ENCODE results near the gene SNAPC4. TPM values are rescaled to one million over a fixed set of nuclear protein-coding genes. Genes with fewer than 3 reads are reported as not detected.

SNAPC4 gene
- total and polyA plus RNA-seq, 2 of the 8 experiments (the other 6 are each of a cell fraction or from before 2014, with no cell fraction given), result 6.9 to 18.1 TPM

DNA sequence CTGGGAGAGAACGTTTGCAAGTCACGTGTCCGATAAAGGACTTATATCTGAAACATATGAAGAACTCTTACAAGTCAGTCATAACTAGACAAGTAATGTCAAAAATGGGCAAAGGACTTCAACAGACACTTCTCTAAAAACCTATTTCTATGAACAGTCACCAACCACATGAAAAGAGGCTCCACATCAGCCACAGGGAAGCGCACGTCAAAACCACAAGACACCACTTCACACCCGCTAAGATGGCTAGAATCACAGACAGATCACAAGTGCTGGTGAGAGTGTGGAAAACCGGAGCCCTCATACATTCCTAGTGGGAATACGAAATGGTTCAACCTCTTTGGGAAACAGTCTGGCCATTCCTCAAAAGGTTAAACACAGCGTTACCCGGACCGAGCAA is 15.0 kb downstream of the SNAPC4 start:
- 95% methylated on average over 11 of the region's 11 CpGs; no CpG with 5 or more reads in 1 of the 2 experiments for WGBS, 2 experiments (ENCODE audit: extremely low coverage in 1 of 2, insufficient coverage in 1 of 2, insufficient read length in 1 of 2, insufficient replicate concordance in 2 of 2, low coverage in 1 of 2, low lambda C conversion rate in 2 of 2, missing lambda C conversion rate in 1 of 2)
- Histone ChIP-seq H3K14ac (ENCODE audit: insufficient read length) (no peak overlapping the region), H2BK15ac (ENCODE audit: low read length) (no peak overlapping the region), H3K23me2 (ENCODE audit: low read depth, low read length) (no peaks in the 10 kb centered on the region), H3K56ac (replicated peaks; ENCODE audit: insufficient read length, low read depth, low read length) (no peak overlapping the region), H3K9ac (replicated peaks in 1 of 4; ENCODE audit: extremely low read depth in 1 of 4, low read depth in 3 of 4, low read length in 3 of 4) (no peak overlapping the region), H3K27ac (ENCODE audit: low read depth, low read length) (no peak overlapping the region), H3K4me1 (replicated peaks in 1 of 4; ENCODE audit: control insufficient read depth in 3 of 4, insufficient read depth in 4 of 4, low read length in 3 of 4) (no peaks in the 10 kb centered on the region), H3K36me3 (ENCODE audit: control insufficient read depth in 2 of 4, insufficient read depth in 4 of 4, low read length in 3 of 4) (peaks cover 17 to 72% (median 56%) of the 10 kb centered on the region in 4 experiments), H3K18ac (ENCODE audit: extremely low read depth, low read length) (no peak overlapping the region), H3K23ac (ENCODE audit: insufficient read length) (no peak overlapping the region), H2BK12ac (ENCODE audit: low read depth, low read length) (no peak overlapping the region), H3K4me2 (ENCODE audit: insufficient read depth in 1 of 2, low read depth in 2 of 2, low read length in 2 of 2) (no peak overlapping the region), H4K5ac (ENCODE audit: insufficient read length, low read depth, low read length) (no peak overlapping the region), H3K4me3 (ENCODE audit: extremely low read depth in 1 of 4, insufficient read depth in 2 of 4, low read depth in 3 of 4, low read length in 4 of 4) (no peak overlapping the region), H3K4ac (replicated peaks; ENCODE audit: insufficient read length, low read depth, low read length) (no peak overlapping the region), H3K79me2 (ENCODE audit: control insufficient read depth in 1 of 2, insufficient read depth in 2 of 2, low read length in 2 of 2) (no peaks in the 10 kb centered on the region), H3K9me3 (ENCODE audit: insufficient read depth in 2 of 2, low read depth in 1 of 2, low read length in 1 of 2) (no peaks in the 10 kb centered on the region), H2AK5ac (ENCODE audit: low read depth, low read length) (no peak overlapping the region), H2BK20ac (ENCODE audit: low read length) (no peak overlapping the region), H4K8ac (ENCODE audit: extremely low read depth, insufficient read depth, low read length) (no peak overlapping the region), H2BK5ac (ENCODE audit: low read depth, low read length) (no peak overlapping the region), H4K20me1 (replicated peaks in 1 of 2; ENCODE audit: control insufficient read depth in 1 of 2, insufficient read depth in 2 of 2, low read length in 2 of 2) (peaks cover 4 to 18% of the 10 kb centered on the region in 2 experiments), H4K91ac (replicated peaks; ENCODE audit: insufficient read length, low read length) (no peak overlapping the region), H2AFZ (ENCODE audit: low read length) (no peak overlapping the region), H2BK120ac (replicated peaks; ENCODE audit: low read depth, low read length) (no peak overlapping the region), H3K27me3 (replicated peaks in 1 of 4; ENCODE audit: control insufficient read depth in 3 of 4, extremely low read depth in 1 of 4, insufficient read depth in 3 of 4, low read length in 3 of 4) (no peaks in the 10 kb centered on the region), H3K79me1 (ENCODE audit: low read depth, low read length) (no peaks in the 10 kb centered on the region; the same call in 1 of the 2 replicates)
- no peak for TF ChIP-seq RBBP5 (IDR thresholded peaks at IDR 0.05; ENCODE audit: borderline replicate concordance, low read depth, low read length)
- no peak for TF ChIP-seq TEAD4 (IDR thresholded peaks at IDR 0.05; ENCODE audit: low read depth, low read length)
- TF ChIP-seq PHF8 (conservative IDR thresholded peaks at IDR 0.05; ENCODE audit: low read depth, low read length), result no peak
- TF ChIP-seq SIRT6 (IDR thresholded peaks at IDR 0.05; ENCODE audit: low read length), result no peak
- TF ChIP-seq, protein P1, sequence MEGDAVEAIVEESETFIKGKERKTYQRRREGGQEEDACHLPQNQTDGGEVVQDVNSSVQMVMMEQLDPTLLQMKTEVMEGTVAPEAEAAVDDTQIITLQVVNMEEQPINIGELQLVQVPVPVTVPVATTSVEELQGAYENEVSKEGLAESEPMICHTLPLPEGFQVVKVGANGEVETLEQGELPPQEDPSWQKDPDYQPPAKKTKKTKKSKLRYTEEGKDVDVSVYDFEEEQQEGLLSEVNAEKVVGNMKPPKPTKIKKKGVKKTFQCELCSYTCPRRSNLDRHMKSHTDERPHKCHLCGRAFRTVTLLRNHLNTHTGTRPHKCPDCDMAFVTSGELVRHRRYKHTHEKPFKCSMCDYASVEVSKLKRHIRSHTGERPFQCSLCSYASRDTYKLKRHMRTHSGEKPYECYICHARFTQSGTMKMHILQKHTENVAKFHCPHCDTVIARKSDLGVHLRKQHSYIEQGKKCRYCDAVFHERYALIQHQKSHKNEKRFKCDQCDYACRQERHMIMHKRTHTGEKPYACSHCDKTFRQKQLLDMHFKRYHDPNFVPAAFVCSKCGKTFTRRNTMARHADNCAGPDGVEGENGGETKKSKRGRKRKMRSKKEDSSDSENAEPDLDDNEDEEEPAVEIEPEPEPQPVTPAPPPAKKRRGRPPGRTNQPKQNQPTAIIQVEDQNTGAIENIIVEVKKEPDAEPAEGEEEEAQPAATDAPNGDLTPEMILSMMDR (IDR thresholded peaks at IDR 0.05; ENCODE audit: control extremely low read depth in 1 of 3, insufficient read depth in 1 of 3, low read depth in 1 of 3, low read length in 3 of 3), result no peak
- no peak for TF ChIP-seq KDM1A (IDR thresholded peaks at IDR 0.05; ENCODE audit: borderline replicate concordance, low read length)
- TF ChIP-seq SUZ12 (IDR thresholded peaks at IDR 0.05; ENCODE audit: low read length), result no peak
- TF ChIP-seq CEBPB (IDR thresholded peaks at IDR 0.05; ENCODE audit: low read depth, low read length), result no peak
- no peak for TF ChIP-seq RNF2 (IDR thresholded peaks at IDR 0.05; ENCODE audit: borderline replicate concordance, low read depth, low read length, missing control alignments, poor library complexity, severe bottlenecking)
- ChIA-PET CTCF (ENCODE audit: partially characterized antibody) (interaction anchor here (0.6 to 4.7 kb wide), 7 partner anchors 11 to 890 kb away, joined by 3 to 26 read pairs (median 4); partner anchors contain the start of gene SNAPC4), POLR2A (ENCODE audit: partially characterized antibody) (interaction anchor here (1.1 to 14.0 kb wide), 5 partner anchors 12 to 43 kb away, joined by 3 to 139 read pairs (median 5); partner anchors contain the start of genes CARD9 and SNAPC4)
- FAIRE-seq, result no peak
- no peak for DNase-seq (ENCODE audit: low read depth in 1 of 2, low spot score in 2 of 2)
